NOMO-1 (cell line): ENCODE measurements around the gene NMT1.

ENCODE experiments used
- DNase-seq, 2 experiments: peaks; one replicate each; lab custom pipeline; 2025; ENCODE audit not compliant: unreplicated experiment in 2 of 2; lab: John Stamatoyannopoulos, UW

NMT1 gene

GRCh38 chr17:45149037-45149668, 88.0 kb downstream of the NMT1 start:
- DNase-seq: peak; percentile 67 to 72

- peak; percentile 40 to 48 for DNase-seq
Measured at GRCh38 chr17:45149669-45150664, 88.8 kb downstream of the NMT1 start.

- peak in 1 of 2 experiments; percentile 43 for DNase-seq
Measured at GRCh38 chr17:45150911-45151809, 90.0 kb downstream of the NMT1 start.

GRCh38 chr17:45155029-45155428, 93.9 kb downstream of the NMT1 start:
- DNase-seq: no peak

- DNase-seq: no peak
Measured at GRCh38 chr17:45155483-45155882, 94.4 kb downstream of the NMT1 start.

GRCh38 chr17:45156242-45156641, 95.1 kb downstream of the NMT1 start:
- DNase-seq: no peak
